K562 (cell line): ENCODE data around the gene ATOH8. TPM values are rescaled to one million over a fixed set of nuclear protein-coding genes. Genes with fewer than 3 reads are reported as not detected.

Experiments
- CBX1 ChIP-seq: sonication (generic); IDR thresholded peaks from 2 replicates; pipeline ENCODE4 v1.6.1; 2016; ENCODE audit warnings: antibody characterized with exemption, low read depth, mild to moderate bottlenecking
- DPF2 ChIP-seq: fragments of 450-650 bp; IDR thresholded peaks from 2 replicates; pipeline ENCODE4 v1.6.1; 2016
- ESRRA ChIP-seq: fragments of 450-650 bp; IDR thresholded peaks from 2 replicates; pipeline ENCODE4 v1.6.1; 2014; ENCODE audit warnings: low read depth, mild to moderate bottlenecking, moderate library complexity, borderline replicate concordance
- MCM3 ChIP-seq: fragments of 450-650 bp; IDR thresholded peaks from 2 replicates; pipeline ENCODE4 v1.6.1; 2016
- PHB2 ChIP-seq: fragments of 450-650 bp; IDR thresholded peaks from 2 replicates; pipeline ENCODE4 v1.6.1; 2017; ENCODE audit warnings: low read depth
- POLR2G ChIP-seq: fragments of 200-400 bp; formaldehyde crosslinking; IDR thresholded peaks from 2 replicates; pipeline ENCODE4 v1.6.1; 2017; ENCODE audit warnings: low read depth, mild to moderate bottlenecking, antibody characterized with exemption, low read length, moderate library complexity
- RBM39 ChIP-seq: fragments of 200-400 bp; formaldehyde crosslinking; optimal IDR thresholded peaks from 2 replicates; pipeline ENCODE3; 2018; ENCODE audit warnings: low read depth, low read length
- SMARCB1 ChIP-seq: IDR thresholded peaks from 2 replicates; pipeline ENCODE4 v1.6.1; 2011; ENCODE audit warnings: improper control_type of control experiment, low read depth; ENCODE audit not compliant: insufficient read length
- TAF9B ChIP-seq: fragments of 450-650 bp; IDR thresholded peaks from 2 replicates; pipeline ENCODE4 v1.6.1; 2018; ENCODE audit warnings: mild to moderate bottlenecking; ENCODE audit not compliant: partially characterized antibody
- TCF7L2 ChIP-seq: fragments of 150-350 bp; IDR thresholded peaks from 2 replicates; pipeline ENCODE4 v1.6.1; 2016; ENCODE audit warnings: low read depth, mild to moderate bottlenecking, low read length, moderate library complexity
- ZC3H4 ChIP-seq: sonication (generic); formaldehyde crosslinking; IDR thresholded peaks from 2 replicates; pipeline ENCODE4 v1.9.0; 2021; ENCODE audit warnings: missing genetic modification reagents, borderline replicate concordance
- ZNF146 ChIP-seq: IDR thresholded peaks from one replicate; pipeline ENCODE4 v1.6.1; 2018; ENCODE audit warnings: missing compliant biosample characterization; ENCODE audit not compliant: unreplicated experiment
- ZNF347 ChIP-seq: fragments of 450-650 bp; formaldehyde crosslinking; IDR thresholded peaks from 2 replicates; pipeline ENCODE4 v1.4.0; 2020; ENCODE audit warnings: low read depth, mild to moderate bottlenecking, moderate library complexity
- polyA plus RNA-seq, 8 experiments: library from polyadenylated mRNA; depleted of rRNA in 4 of 8; stranded (reverse) in 5 of 8; unstranded in 3 of 8; fragments of >200 nt; fragmentation: Nextera tagmentation in 2 of 8; fragmentation: Illumina TruSeq in 1 of 8; extraction: Ambion mirVana in 2 of 8; extraction: Trizol in 1 of 8; gene quantifications; 2 replicates each; pipeline versions ENCODE4 v1.2.1 to v1.2.3, GENCODE V29; 2011 to 2014; ENCODE audit warnings: inconsistent platforms in 1 of 8, missing spikeins in 1 of 8
- total RNA-seq, 7 experiments: library from RNA; depleted of rRNA in 6 of 7; stranded (reverse); fragments of >200 nt in 6 of 7; fragmentation: Illumina TruSeq in 2 of 7; extraction: Trizol in 2 of 7; gene quantifications; 2 replicates each; pipeline versions ENCODE4 v1.2.1 to v1.2.3, GENCODE V29; 2011 to 2021; ENCODE audit warnings: low replicate concordance in 1 of 7
- TF ChIP-seq, protein P1 (sequence below): fragments of 250-450 bp; sonication (Bioruptor Pico); IDR thresholded peaks from 2 replicates; pipeline ENCODE4 v1.5.0; 2022; ENCODE audit warnings: mild to moderate bottlenecking
- TF ChIP-seq, protein P2 (sequence below): fragments of 450-650 bp; formaldehyde crosslinking; IDR thresholded peaks from 2 replicates; pipeline ENCODE4 v1.4.0; 2022; ENCODE audit warnings: missing genetic modification characterization
- TF ChIP-seq, protein P3 (sequence below), 2 experiments: IDR thresholded peaks; 2 replicates each; pipeline ENCODE4 v1.6.1; 2011; ENCODE audit warnings: borderline replicate concordance in 1 of 2, control low read depth in 1 of 2, low read depth in 1 of 2, low read length in 1 of 2, mild to moderate bottlenecking in 1 of 2, mixed read lengths in 1 of 2, moderate library complexity in 1 of 2; ENCODE audit not compliant: insufficient read depth in 1 of 2, insufficient read length in 1 of 2, poor library complexity in 1 of 2, severe bottlenecking in 1 of 2; ENCODE audit errors: extremely low read depth in 1 of 2
- TF ChIP-seq, protein P4 (sequence below): fragments of 450-650 bp; IDR thresholded peaks from 2 replicates; pipeline ENCODE4 v1.6.1; 2016; ENCODE audit warnings: low read depth, mild to moderate bottlenecking, moderate library complexity
- TF ChIP-seq, protein P5 (sequence below): fragments of 250-450 bp; sonication (Bioruptor Pico); IDR thresholded peaks from 2 replicates; pipeline ENCODE4 v1.8.0; 2021; ENCODE audit warnings: moderate library complexity, mild to moderate bottlenecking, inconsistent platforms
- TF ChIP-seq, protein P6 (sequence below): IDR thresholded peaks from 2 replicates; pipeline ENCODE4 v1.6.1; 2014; ENCODE audit warnings: antibody characterized with exemption
- TF ChIP-seq, protein P7 (sequence below): fragments of 250-450 bp; sonication (Bioruptor Pico); IDR thresholded peaks from 2 replicates; pipeline ENCODE4 v1.8.0; 2021; ENCODE audit warnings: moderate library complexity, mild to moderate bottlenecking, inconsistent platforms

ATOH8 gene
- total and polyA plus RNA-seq, 9 of the 15 experiments (the other 6 are each of a cell fraction or from before 2014, with no cell fraction given) = not detected

DNA sequence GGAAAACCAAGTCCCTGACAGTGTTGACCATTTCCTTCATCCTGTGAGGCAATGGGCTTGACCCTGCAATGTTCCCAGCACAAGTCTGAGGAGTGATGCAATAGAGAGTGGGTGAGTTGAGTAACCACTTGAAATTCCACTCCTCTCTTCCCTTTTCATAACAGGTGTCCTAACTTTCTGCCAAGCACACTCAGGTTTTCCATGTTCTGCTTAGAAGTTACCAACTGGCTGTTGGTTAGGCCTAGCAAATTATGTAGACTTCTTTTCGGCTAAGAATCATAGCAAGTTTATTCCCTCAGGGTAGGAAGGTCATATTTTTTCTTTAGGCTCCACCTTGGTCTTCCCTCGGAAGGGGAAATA, 48.1 kb upstream of the ATOH8 start (continued):
- TF ChIP-seq, protein P1, sequence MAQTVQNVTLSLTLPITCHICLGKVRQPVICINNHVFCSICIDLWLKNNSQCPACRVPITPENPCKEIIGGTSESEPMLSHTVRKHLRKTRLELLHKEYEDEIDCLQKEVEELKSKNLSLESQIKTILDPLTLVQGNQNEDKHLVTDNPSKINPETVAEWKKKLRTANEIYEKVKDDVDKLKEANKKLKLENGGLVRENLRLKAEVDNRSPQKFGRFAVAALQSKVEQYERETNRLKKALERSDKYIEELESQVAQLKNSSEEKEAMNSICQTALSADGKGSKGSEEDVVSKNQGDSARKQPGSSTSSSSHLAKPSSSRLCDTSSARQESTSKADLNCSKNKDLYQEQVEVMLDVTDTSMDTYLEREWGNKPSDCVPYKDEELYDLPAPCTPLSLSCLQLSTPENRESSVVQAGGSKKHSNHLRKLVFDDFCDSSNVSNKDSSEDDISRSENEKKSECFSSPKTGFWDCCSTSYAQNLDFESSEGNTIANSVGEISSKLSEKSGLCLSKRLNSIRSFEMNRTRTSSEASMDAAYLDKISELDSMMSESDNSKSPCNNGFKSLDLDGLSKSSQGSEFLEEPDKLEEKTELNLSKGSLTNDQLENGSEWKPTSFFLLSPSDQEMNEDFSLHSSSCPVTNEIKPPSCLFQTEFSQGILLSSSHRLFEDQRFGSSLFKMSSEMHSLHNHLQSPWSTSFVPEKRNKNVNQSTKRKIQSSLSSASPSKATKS = no peak
- TF ChIP-seq ESRRA = no peak
- TF ChIP-seq ZNF146 (CRISPR knock-in tag) = no peak
- TF ChIP-seq ZC3H4 (CRISPR knock-in tag) = no peak
- no peak for TF ChIP-seq POLR2G
- TF ChIP-seq, protein P2, sequence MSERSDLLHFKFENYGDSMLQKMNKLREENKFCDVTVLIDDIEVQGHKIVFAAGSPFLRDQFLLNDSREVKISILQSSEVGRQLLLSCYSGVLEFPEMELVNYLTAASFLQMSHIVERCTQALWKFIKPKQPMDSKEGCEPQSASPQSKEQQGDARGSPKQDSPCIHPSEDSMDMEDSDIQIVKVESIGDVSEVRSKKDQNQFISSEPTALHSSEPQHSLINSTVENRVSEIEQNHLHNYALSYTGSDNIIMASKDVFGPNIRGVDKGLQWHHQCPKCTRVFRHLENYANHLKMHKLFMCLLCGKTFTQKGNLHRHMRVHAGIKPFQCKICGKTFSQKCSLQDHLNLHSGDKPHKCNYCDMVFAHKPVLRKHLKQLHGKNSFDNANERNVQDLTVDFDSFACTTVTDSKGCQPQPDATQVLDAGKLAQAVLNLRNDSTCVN = no peak
- TF ChIP-seq, protein P3, sequence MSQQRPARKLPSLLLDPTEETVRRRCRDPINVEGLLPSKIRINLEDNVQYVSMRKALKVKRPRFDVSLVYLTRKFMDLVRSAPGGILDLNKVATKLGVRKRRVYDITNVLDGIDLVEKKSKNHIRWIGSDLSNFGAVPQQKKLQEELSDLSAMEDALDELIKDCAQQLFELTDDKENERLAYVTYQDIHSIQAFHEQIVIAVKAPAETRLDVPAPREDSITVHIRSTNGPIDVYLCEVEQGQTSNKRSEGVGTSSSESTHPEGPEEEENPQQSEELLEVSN (IDR thresholded peaks at IDR 0.05; ENCODE audit: borderline replicate concordance in 1 of 2, extremely low read depth in 1 of 2, insufficient read depth in 1 of 2, insufficient read length in 1 of 2, low read depth in 1 of 2, low read length in 1 of 2, poor library complexity in 1 of 2, severe bottlenecking in 1 of 2) = no peak
- no peak for TF ChIP-seq MCM3
- no peak for TF ChIP-seq PHB2
- TF ChIP-seq, protein P4, sequence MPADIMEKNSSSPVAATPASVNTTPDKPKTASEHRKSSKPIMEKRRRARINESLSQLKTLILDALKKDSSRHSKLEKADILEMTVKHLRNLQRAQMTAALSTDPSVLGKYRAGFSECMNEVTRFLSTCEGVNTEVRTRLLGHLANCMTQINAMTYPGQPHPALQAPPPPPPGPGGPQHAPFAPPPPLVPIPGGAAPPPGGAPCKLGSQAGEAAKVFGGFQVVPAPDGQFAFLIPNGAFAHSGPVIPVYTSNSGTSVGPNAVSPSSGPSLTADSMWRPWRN = no peak
- TF ChIP-seq, protein P5, sequence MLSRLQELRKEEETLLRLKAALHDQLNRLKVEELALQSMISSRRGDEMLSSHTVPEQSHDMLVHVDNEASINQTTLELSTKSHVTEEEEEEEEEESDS (CRISPR knock-in tag) = no peak
- TF ChIP-seq, protein P6, sequence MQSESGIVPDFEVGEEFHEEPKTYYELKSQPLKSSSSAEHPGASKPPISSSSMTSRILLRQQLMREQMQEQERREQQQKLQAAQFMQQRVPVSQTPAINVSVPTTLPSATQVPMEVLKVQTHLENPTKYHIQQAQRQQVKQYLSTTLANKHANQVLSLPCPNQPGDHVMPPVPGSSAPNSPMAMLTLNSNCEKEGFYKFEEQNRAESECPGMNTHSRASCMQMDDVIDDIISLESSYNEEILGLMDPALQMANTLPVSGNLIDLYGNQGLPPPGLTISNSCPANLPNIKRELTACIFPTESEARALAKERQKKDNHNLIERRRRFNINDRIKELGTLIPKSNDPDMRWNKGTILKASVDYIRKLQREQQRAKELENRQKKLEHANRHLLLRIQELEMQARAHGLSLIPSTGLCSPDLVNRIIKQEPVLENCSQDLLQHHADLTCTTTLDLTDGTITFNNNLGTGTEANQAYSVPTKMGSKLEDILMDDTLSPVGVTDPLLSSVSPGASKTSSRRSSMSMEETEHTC = no peak
- no peak for TF ChIP-seq ZNF347 (CRISPR knock-in tag)
- no peak for TF ChIP-seq RBM39
- no peak for TF ChIP-seq TAF9B
- no peak for TF ChIP-seq SMARCB1
- TF ChIP-seq CBX1 = no peak
- no peak for TF ChIP-seq TCF7L2
- TF ChIP-seq, protein P7, sequence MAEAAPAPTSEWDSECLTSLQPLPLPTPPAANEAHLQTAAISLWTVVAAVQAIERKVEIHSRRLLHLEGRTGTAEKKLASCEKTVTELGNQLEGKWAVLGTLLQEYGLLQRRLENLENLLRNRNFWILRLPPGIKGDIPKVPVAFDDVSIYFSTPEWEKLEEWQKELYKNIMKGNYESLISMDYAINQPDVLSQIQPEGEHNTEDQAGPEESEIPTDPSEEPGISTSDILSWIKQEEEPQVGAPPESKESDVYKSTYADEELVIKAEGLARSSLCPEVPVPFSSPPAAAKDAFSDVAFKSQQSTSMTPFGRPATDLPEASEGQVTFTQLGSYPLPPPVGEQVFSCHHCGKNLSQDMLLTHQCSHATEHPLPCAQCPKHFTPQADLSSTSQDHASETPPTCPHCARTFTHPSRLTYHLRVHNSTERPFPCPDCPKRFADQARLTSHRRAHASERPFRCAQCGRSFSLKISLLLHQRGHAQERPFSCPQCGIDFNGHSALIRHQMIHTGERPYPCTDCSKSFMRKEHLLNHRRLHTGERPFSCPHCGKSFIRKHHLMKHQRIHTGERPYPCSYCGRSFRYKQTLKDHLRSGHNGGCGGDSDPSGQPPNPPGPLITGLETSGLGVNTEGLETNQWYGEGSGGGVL (CRISPR knock-in tag) = no peak
- no peak for TF ChIP-seq DPF2
